ENCODE results near the gene APOL4. TPM values are rescaled to one million over a fixed set of nuclear protein-coding genes. Genes with fewer than 3 reads are reported as not detected.
A peak's percentile ranks its signal among the peaks of the same experiment; 100 is the strongest.

Gene APOL4
- total and polyA plus RNA-seq, 12 donors = 1.6 to 22.6 (median 4.2) TPM; not detected in 1

GRCh38 chr22:36194971-36195370 is 6.6 kb downstream of the APOL4 start:
- Histone ChIP-seq H3K27me3 (no peaks in the 10 kb centered on the region), H3K9me3 (no peaks in the 10 kb centered on the region), H3K36me3 (peaks cover 0 to 36% (median 0%) of the 10 kb centered on the region in 9 donors), H3K4me3 (no peak overlapping the region), H3K4me1 (peaks cover 3 to 75% (median 53%) of the 10 kb centered on the region in 9 donors), H3K27ac (peak overlapping the region in 1 of 10 donors; percentile 19)
- DNase-seq = peak; percentile 40 to 75
- TF ChIP-seq CTCF (IDR thresholded peaks at IDR 0.05) = peak; percentile 50 to 88 (median 82)
- peak; percentile 39 to 65 (median 59) for ATAC-seq
- intact Hi-C loops (cut with DNase I) = loop anchor here in 9 of 10 donors (1.0 to 10.0 kb wide), 11 partner anchors 26 to 290 kb away; partner anchors contain the start of genes APOL2 (in 6 of the 9) and TXN2 (in 3 of the 9)
- WGBS, 2 donors = 50 to 54% methylated on average over 5 of the region's 5 CpGs

GRCh38 chr22:36194385-36194784 is 7.2 kb downstream of the APOL4 start:
- Histone ChIP-seq H3K4me1 (peaks cover 3 to 69% (median 49%) of the 10 kb centered on the region in 9 donors), H3K4me3 (no peak overlapping the region), H3K27me3 (no peaks in the 10 kb centered on the region), H3K36me3 (peaks cover 0 to 36% (median 0%) of the 10 kb centered on the region in 9 donors), H3K27ac (no peak overlapping the region), H3K9me3 (no peaks in the 10 kb centered on the region)
- 81 to 84% methylated on average over 2 of the region's 2 CpGs for WGBS, 2 donors
- no peak for DNase-seq
- intact Hi-C loops (cut with DNase I) = loop anchor here in 7 of 10 donors (2.0 to 10.0 kb wide), 5 partner anchors 26 to 290 kb away; partner anchors contain the start of genes TXN2 (in 3 of the 7) and APOL2 (in 1 of the 7)
- ATAC-seq = no peak
- no peak for TF ChIP-seq CTCF (IDR thresholded peaks at IDR 0.05)

- DNase-seq (no peak), ATAC-seq (no peak)
- Histone ChIP-seq H3K27ac (peak overlapping the region in 1 of 10 donors; percentile 81), H3K27me3 (no peaks in the 10 kb centered on the region), H3K36me3 (peaks cover 0 to 36% (median 0%) of the 10 kb centered on the region in 9 donors), H3K4me3 (no peak overlapping the region), H3K4me1 (peaks cover 3 to 62% (median 44%) of the 10 kb centered on the region in 9 donors), H3K9me3 (no peaks in the 10 kb centered on the region)
- intact Hi-C loops (cut with DNase I) = loop anchor here in 7 of 10 donors (5.0 to 10.0 kb wide), 4 partner anchors 44 to 291 kb away; partner anchors contain the start of genes TXN2 (in 3 of the 7) and APOL2 (in 1 of the 7)
- WGBS, 2 donors = 61 to 82% methylated on average over 3 of the region's 3 CpGs
- TF ChIP-seq CTCF (IDR thresholded peaks at IDR 0.05) = no peak
Observed at GRCh38 chr22:36193577-36193976, 8.0 kb downstream of the APOL4 start.

GRCh38 chr22:36193171-36193570 is 8.4 kb downstream of the APOL4 start:
- 67 to 72% methylated on average over 3 of the region's 3 CpGs for WGBS, 2 donors
- intact Hi-C loops (cut with DNase I) = loop anchor here in 7 of 10 donors (5.0 to 10.0 kb wide), 4 partner anchors 44 to 292 kb away; partner anchors contain the start of genes TXN2 (in 3 of the 7) and APOL2 (in 1 of the 7)
- H3K4me1 ChIP-seq = peaks cover 3 to 58% (median 40%) of the 10 kb centered on the region in 9 donors

More at GRCh38 chr22:36193171-36193570, 8.4 kb downstream of the APOL4 start:
- Histone ChIP-seq H3K36me3 (peaks cover 0 to 36% (median 0%) of the 10 kb centered on the region in 9 donors), H3K27me3 (no peaks in the 10 kb centered on the region), H3K27ac (peak overlapping the region in 1 of 10 donors; percentile 81), H3K9me3 (no peaks in the 10 kb centered on the region), H3K4me3 (no peak overlapping the region)
- no peak for DNase-seq
- ATAC-seq = no peak
- no peak for TF ChIP-seq CTCF (IDR thresholded peaks at IDR 0.05)
